GM21723 (cell line): ENCODE measurements around the gene UROS.
A peak's percentile ranks its signal among the peaks of the same experiment; 100 is the strongest.

ENCODE experiments used
- ATAC-seq: cut with Tn5 transposase; IDR thresholded peaks from one replicate; pipeline ENCODE4 v1.9.1; 2021; ENCODE audit warnings: mild to moderate bottlenecking, moderate library complexity; ENCODE audit not compliant: unreplicated experiment

UROS gene

GRCh38 chr10:125838802-125839575 lies 15.9 kb upstream of the UROS start:
- ATAC-seq, result no peak

- no peak for ATAC-seq
Measured at GRCh38 chr10:125836746-125837145, 13.7 kb upstream of the UROS start.

DNA sequence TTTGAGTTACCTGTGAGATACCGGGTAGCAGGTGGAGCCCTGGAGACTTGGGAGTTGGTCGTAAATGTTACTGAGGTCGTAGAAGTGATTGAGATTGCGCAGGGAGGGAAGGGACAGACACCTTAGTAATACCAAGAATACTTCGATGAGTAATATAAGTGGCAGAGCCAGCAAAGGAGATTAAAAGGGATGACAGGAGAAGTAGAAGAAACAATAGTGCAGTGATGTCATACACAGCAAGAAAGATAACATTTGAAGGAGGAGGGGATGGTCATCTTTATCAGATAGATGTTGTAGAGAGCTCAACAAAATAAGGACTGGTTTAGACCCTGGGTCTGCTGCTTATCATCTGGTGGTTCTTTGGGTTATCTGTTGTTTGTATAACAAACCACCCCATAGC lies 5.3 kb upstream of the UROS start:
- ATAC-seq, result no peak

DNA sequence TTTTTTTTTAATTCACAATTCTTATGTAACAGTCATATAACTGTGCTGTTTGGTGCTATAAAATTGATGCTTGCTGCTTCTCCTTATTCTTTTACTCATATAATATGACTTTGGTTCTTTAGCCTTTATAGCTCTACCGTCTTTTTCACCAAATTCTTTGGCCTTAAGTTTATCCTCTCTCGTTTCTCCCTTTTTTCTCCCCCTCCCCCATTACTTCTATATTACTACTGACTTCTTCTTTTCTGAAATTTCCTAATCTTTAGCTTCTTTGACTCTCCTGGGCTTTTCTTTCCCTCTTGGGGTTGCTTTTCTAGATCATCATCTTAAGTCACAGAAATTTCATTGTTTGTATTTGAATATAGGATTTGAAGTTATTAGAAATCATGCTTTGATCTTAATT lies 4.1 kb upstream of the UROS start:
- no peak for ATAC-seq

DNA sequence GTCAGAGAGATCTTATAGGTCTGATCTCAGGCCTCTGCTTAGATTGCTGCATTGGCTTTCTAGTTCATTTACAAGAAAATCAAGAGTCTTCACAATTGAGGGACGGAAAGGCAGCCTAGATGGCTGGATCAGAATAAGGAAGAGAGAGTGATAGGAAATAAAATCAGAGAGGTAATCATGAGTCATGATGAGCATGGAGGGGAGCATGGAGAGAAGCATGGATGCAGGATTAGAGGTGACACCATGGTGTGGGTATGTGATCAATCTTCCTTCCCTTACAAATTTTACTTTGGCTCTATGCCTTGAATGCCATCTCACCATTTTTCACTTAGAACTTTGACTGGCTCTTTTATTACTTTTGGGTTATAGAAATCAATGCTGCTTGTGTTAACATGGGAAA lies 1.7 kb upstream of the UROS start:
- no peak for ATAC-seq

- ATAC-seq, result peak; percentile 4
Measured at GRCh38 chr10:125823663-125824251, 699 bp upstream of the UROS start.

DNA sequence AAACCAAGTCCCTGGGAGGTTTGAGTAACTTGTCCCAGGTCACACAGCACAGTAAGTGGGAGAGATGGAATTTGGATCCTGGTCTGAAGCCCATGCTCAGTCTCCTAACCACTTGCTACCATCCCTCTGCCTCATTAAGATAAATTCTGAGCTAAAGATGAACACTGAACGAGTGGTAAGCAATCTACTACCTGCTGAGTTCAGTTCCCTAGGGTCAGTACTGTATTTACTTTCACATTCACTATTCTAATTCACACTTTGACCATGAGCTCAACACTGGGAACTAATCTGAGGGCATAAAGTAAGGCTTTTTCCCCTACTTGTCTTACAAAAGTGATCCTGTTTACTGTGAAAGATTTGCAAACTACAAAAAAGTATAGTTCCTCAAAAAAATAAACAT lies 2.4 kb downstream of the UROS start:
- peak; percentile 44 for ATAC-seq

DNA sequence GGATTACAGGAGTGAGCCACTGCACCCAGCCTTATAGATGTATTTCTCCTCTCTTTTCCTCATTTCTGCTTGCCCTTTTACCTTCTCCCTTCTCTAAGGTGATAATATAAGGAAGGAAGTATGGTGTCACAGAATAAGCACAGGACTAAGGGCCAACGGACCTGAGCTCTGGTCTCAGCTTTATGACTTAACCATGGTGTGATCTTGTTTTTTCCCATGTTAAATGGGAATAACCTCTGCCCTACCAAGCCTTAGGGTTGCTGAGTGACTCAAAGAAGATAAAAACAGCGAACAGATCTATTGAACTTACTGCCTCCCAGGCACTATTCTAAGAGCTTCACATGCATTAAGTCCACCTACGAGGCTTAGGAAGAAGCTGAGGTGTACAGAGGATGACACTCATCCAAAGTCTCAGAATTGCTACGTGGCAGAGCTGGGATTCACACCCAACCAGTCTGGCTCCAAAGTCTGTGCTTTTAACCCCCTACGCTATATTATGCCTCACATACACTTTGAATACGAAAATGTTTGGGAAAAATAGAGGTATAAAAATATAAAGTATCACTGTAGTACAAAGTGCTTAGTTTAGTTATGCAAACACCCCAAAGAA lies 5.6 kb downstream of the UROS start:
- ATAC-seq, result no peak

- no peak for ATAC-seq
Measured at GRCh38 chr10:125816548-125816947, 6.5 kb downstream of the UROS start.

- ATAC-seq, result no peak
Measured at GRCh38 chr10:125815764-125816163, 7.3 kb downstream of the UROS start.

DNA sequence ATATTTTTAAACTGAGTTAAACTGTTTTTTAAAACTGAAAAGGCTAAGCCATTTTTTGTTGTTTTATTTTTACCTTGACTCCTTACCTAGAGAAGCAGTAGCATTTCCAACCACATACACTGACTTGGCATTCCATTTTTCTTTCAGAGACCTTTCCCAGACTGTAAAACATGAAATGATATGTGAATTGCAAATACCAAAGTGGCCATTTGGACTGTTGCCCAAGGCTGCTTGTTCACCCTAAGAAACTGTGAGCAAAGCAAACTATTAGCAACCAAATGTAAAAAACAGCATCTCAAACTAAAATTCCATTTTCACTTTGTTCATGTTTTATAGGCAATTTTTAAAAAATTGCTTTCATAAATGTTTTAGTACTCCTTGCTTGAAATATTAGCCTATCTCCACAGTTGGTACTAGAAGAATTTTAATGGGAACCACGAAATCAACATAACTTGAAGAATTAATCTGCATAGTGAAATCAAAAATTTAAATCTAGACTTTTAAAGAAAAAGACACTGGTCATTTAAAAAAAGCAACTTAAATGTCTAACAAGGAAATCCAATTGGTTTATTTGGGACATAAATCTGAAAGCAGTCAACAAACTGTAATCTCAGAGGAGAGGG lies 10.8 kb downstream of the UROS start:
- ATAC-seq, result no peak

DNA sequence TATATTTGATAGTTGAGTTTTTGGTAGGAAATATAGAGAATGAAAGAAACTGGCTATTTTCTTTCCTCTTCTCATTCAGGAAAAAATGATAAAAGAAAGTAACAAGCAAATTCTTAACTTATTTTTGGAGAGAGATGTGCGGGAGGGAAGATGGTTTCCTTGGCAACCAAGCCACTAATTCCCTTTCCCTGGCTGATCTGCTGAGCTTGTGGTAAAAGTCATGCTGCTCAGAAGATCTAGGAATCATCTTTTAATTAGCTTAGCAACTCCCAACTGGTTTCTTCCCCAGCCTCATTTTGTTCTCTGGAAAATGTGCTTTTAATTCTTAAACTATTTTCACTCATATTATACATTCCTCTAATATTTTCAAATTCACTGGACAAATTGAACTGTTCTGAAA lies 11.8 kb downstream of the UROS start:
- ATAC-seq, result no peak

DNA sequence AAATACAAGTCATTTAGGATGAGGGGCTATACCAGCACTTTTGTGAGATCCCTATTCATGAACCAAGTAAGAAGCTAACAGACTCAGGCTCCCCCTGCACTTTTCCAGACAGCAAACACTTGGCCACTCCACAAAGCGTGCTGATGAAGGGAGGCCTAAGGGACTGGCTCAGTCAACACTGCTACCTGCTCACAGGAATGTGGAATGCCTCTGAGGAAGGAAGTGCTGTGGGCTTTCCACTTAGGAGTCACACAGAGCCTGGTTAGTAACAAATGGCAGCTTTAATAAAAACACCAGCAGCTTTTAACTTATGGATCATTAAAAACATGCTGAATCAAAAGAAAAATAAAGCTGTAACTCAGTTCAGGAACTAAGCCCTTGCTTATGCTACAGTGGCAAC lies 15.0 kb downstream of the UROS start:
- no peak for ATAC-seq

- ATAC-seq, result no peak
Measured at GRCh38 chr10:125802739-125803138, 20.3 kb downstream of the UROS start.

GRCh38 chr10:125802131-125802530 lies 20.9 kb downstream of the UROS start:
- ATAC-seq, result no peak

DNA sequence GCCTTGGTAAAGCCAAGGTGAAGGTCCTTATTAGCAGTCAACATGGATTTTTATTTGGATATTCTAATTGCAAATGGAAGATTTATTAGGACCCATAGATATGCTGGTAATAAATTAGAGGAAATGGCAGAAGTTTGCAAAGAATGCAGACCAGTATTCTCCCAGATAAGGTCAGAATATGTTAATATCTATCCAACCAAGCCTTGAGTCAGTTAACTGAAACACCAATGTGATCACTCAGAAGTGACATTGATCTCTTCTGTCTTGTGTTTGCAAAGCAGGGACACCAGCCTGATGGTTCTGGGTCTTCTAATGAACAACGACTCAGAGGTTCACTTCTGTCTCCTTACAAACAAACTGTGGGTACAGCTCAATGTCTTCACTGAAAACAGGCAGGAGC lies 21.5 kb downstream of the UROS start:
- no peak for ATAC-seq

GRCh38 chr10:125799451-125800182 lies 23.4 kb downstream of the UROS start:
- no peak for ATAC-seq

GRCh38 chr10:125797994-125798662 lies 24.9 kb downstream of the UROS start:
- no peak for ATAC-seq

DNA sequence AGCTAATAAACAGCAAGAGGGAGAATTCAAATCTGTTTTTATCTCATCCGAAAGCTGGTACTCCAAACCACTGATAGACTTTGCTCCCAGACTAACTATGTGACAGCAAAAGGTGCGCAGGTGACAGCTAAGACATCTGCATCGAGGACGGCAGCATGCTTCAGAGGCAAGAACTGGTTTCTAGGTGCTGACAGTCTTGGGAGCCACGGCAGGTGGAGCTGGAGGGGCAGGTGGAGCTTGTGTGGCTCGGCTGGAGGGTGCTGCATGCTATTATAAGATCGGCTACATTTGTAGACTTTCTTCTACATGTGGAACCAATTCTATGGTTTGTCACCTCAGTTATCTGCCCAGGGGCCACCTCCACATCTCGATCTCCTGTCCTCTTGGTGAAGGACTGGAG lies 25.6 kb downstream of the UROS start:
- no peak for ATAC-seq

DNA sequence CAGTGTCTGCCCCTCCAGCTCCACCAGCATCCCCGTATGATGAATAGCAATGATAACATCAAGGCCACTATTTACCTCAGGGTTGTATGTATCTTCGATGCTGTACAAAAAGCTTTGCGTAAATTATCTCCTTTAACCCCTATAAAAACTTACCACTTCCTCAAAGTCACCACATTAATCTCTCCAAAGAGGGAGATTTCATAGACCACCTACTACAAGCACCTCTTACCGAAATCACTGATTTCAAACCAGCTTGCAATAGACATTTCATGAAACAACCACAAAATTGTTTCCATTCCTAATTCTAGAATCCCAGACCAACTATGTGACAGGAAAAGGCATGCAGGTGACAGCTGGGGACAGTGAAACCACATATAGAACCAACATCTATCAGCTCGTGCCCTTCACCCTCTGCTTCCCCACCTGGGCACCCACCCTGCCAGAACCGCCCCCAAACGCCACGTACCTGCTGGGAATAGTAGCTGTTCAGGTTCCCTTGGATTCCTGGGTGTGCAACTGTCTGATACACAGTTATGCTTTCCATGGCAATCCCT lies 27.3 kb downstream of the UROS start:
- no peak for ATAC-seq
